CD4-positive, alpha-beta memory T cell (primary cell): ENCODE data around the gene SMC5. TPM values are rescaled to one million over a fixed set of nuclear protein-coding genes. Genes with fewer than 3 reads are reported as not detected.

Source experiments
- CTCF ChIA-PET: fragments of 350-600 bp; sonication (Branson Sonifier 250); formaldehyde crosslinking; loops from one replicate; lab custom pipeline; 2021; ENCODE audit warnings: inconsistent platforms; ENCODE audit not compliant: partially characterized antibody; lab: Charles Lee
- POLR2A ChIA-PET: fragments of 350-600 bp; sonication (Branson Sonifier 250); formaldehyde crosslinking; loops from one replicate; lab custom pipeline; 2021; ENCODE audit not compliant: partially characterized antibody; lab: Charles Lee
- DNase-seq, 5 donors: peaks; one replicate each; pipeline versions ENCODE4 v3.0.0 to v3.0.0-alpha.2; 2020 to 2022; ENCODE audit warnings: mixed read lengths in 1 of 5
- H3K27ac ChIP-seq: one replicate; pipeline ENCODE4 v1.7.0; 2013; ENCODE audit warnings: low read depth, low read length
- H3K27me3 ChIP-seq: 2 replicates; pipeline ENCODE4 v1.7.0; 2013; ENCODE audit warnings: mild to moderate bottlenecking, low read length, moderate library complexity; ENCODE audit not compliant: insufficient read depth
- H3K36me3 ChIP-seq: 2 replicates; pipeline ENCODE4 v1.7.0; 2013; ENCODE audit warnings: mild to moderate bottlenecking, low read length, moderate library complexity; ENCODE audit not compliant: insufficient read depth
- H3K4me1 ChIP-seq: 2 replicates; pipeline ENCODE4 v1.7.0; 2013; ENCODE audit warnings: mild to moderate bottlenecking, low read length, moderate library complexity; ENCODE audit not compliant: insufficient read depth
- H3K4me3 ChIP-seq, 2 donors: one replicate each; pipeline ENCODE4 v1.7.0; 2013; ENCODE audit warnings: low read length in 2 of 2, mild to moderate bottlenecking in 1 of 2
- H3K9me3 ChIP-seq, 2 donors: one replicate each; pipeline ENCODE4 v1.7.0; 2013; ENCODE audit warnings: low read length in 2 of 2, control low read depth in 1 of 2; ENCODE audit not compliant: control insufficient read depth in 1 of 2
- H3K27ac Mint-ChIP-seq, 7 donors: one replicate each; pipeline ENCODE4 v1.8.0; 2020 to 2021; ENCODE audit warnings: mixed read lengths in 7 of 7, mild to moderate bottlenecking in 6 of 7, inconsistent platforms in 3 of 7, moderate library complexity in 3 of 7
- H3K27me3 Mint-ChIP-seq, 2 donors: one replicate each; pipeline ENCODE4 v1.8.0; 2020 to 2021; ENCODE audit warnings: mixed read lengths in 2 of 2
- H3K36me3 Mint-ChIP-seq, 2 donors: one replicate each; pipeline ENCODE4 v1.8.0; 2020 to 2021; ENCODE audit warnings: mixed read lengths in 2 of 2, inconsistent platforms in 1 of 2, mild to moderate bottlenecking in 1 of 2
- H3K4me1 Mint-ChIP-seq, 4 donors: one replicate each; pipeline ENCODE4 v1.8.0; 2020 to 2021; ENCODE audit warnings: mixed read lengths in 4 of 4, mild to moderate bottlenecking in 1 of 4
- H3K4me3 Mint-ChIP-seq, 8 donors: one replicate each; pipeline ENCODE4 v1.8.0; 2020 to 2021; ENCODE audit warnings: mixed read lengths in 8 of 8, mild to moderate bottlenecking in 7 of 8, moderate library complexity in 6 of 8, inconsistent platforms in 3 of 8
- H3K9me3 Mint-ChIP-seq, 8 donors: one replicate each; pipeline ENCODE4 v1.8.0; 2020 to 2021; ENCODE audit warnings: mixed read lengths in 8 of 8, mild to moderate bottlenecking in 5 of 8, inconsistent platforms in 3 of 8, moderate library complexity in 1 of 8
- intact Hi-C: fragments of 100-400 bp; cut with micrococcal nuclease; formaldehyde crosslinking; loops from one replicate; pipeline ENCODE4 v1.15.1; 2023
- polyA plus RNA-seq, 2 donors: library from polyadenylated mRNA; unstranded; fragments of 300-500 nt; fragmentation: Illumina TruSeq; gene quantifications; one replicate each; pipeline ENCODE4 v1.2.3, GENCODE V29; 2021
- total RNA-seq, 2 experiments: library from RNA; stranded (reverse); gene quantifications; one replicate each; pipeline ENCODE4 v1.2.3, GENCODE V29; 2021

The SMC5 gene
- 10 to 100 TPM; 43.7 to 48.3 TPM for total RNA-seq
- polyA plus RNA-seq = 10 to 100 TPM; 11.8 to 24.9 TPM

DNA sequence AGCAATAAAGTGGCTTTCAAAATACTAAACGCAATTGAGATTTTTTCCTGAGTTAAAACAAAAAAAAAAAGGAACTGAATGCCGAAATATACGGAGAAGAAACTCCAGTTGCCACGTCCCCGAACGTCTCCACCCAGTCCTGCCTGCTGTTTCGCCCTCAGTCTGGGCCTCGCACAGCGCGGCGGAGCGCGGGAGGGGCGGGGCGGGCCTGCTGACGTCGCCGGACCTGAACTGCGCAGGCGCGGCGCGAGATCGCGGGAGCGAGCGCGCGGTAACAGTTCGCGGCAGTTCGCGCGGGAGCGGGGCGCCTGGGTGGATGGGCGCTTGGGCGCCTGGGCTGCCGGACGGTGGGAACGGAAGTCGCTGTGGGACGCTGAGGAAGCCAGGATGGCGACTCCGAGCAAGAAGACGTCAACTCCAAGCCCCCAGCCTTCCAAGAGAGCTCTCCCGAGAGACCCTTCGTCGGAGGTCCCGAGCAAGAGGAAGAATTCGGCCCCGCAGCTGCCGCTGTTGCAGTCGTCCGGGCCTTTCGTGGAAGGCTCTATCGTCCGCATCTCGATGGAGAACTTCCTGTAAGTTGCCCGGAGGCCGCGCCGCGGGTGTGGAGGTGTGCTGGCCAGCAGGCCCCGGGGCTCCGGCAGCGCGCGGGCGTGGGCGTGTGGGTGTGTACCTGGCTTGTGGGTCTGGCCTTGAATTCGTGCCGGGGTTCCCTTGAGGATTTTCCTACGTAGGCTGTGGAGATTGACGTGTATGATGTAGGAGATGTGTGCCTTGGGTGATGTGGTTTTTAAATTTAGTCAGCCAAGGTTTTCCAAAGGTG, at the start of gene SMC5:
Gene SMC5, plus strand, starts transcription at position 287 of the 820 bp plus-strand sequence. Its CDS starts 101 bp downstream, at position 388.
- peaks cover 55% of the 10 kb centered on the region for H3K4me1 ChIP-seq
- POLR2A ChIA-PET = interaction anchor here (1.0 to 2.4 kb wide), 6 partner anchors 21 to 500 kb away, joined by 3 to 21 read pairs (median 6); partner anchors contain the start of gene KLF9
- Mint-ChIP-seq H3K27me3 (no peaks in the 10 kb centered on the region), H3K4me1 (peaks cover 44 to 65% (median 51%) of the 10 kb centered on the region in 4 donors), H3K9me3 (no peaks in the 10 kb centered on the region), H3K4me3 (peak within 1 kb of the TSS; percentile 89 to 99 (median 96)), H3K27ac (peak within 1 kb of the TSS; percentile 91 to 99 (median 97)), H3K36me3 (peaks cover 4 to 24% of the 10 kb centered on the region in 2 donors)
- intact Hi-C loops = loop anchor here (1.0 to 5.0 kb wide), 3 partner anchors 155 to 1652 kb away; partner anchors contain the start of genes ABHD17B, C9orf85, FXN and KLF9
- no peaks in the 10 kb centered on the region for H3K27me3 ChIP-seq
- peak within 1 kb of the TSS; percentile 62 to 66 for H3K4me3 ChIP-seq
- peak; percentile 85 to 93 (median 92) for DNase-seq
- H3K27ac ChIP-seq = peak within 1 kb of the TSS; percentile 95
- CTCF ChIA-PET = no interaction called here
- no peaks in the 10 kb centered on the region for H3K9me3 ChIP-seq
- no peaks in the 10 kb centered on the region for H3K36me3 ChIP-seq

DNA sequence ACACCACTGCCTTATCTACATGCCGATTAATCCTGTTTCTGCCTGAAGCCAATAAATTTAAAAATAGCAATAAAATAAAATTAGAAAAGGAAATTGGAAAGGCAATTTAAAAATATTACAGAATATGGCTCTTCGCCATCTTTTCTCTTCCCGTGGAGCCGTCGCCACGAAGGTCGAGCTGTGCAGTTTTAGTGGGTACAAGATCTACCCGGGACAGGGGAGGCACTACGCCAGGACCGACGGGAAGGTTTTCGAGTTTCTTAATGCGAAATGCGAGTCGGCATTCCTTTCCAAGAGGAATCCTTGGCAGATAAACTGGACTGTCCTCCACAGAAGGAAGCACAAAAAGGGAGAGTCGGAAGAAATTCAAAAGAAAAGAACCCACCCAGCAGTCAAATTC, 41.7 kb upstream of the SMC5 start:
- H3K4me1 ChIP-seq = no peaks in the 10 kb centered on the region
- H3K36me3 ChIP-seq = no peaks in the 10 kb centered on the region
- Mint-ChIP-seq H3K27ac (no peak overlapping the region), H3K4me3 (no peak overlapping the region), H3K4me1 (no peaks in the 10 kb centered on the region), H3K27me3 (no peaks in the 10 kb centered on the region), H3K9me3 (peaks cover 0 to 21% (median 15%) of the 10 kb centered on the region in 8 donors), H3K36me3 (peaks cover 18 to 40% of the 10 kb centered on the region in 2 donors)
- H3K27ac ChIP-seq = no peak overlapping the region
- H3K9me3 ChIP-seq = no peaks in the 10 kb centered on the region
- ChIA-PET POLR2A (no interaction called here), CTCF (no interaction called here)
- H3K27me3 ChIP-seq = no peaks in the 10 kb centered on the region
- intact Hi-C loops = no loop called here
- H3K4me3 ChIP-seq = no peak overlapping the region
- no peak for DNase-seq

DNA sequence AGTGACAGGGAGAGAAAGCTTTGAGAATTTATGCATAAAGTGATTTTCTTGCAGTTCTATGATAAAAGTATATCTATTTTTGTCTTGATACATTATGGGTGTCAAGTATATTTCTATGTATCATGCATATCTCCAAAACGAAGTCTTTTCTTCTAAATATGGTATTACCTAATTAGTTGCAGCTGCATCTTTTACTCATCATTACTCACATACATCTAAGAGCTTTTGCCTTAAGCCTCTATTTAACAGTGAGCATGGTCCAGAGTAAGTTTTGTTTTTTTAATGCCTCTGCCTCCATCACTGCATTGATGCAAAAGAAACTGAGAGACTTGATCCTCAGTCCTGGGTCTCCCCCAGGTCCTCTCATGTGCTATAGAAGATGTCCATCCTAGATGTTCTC, 40.0 kb upstream of the SMC5 start:
- ChIA-PET CTCF (no interaction called here), POLR2A (no interaction called here)
- Histone ChIP-seq H3K4me1 (no peaks in the 10 kb centered on the region), H3K27ac (no peak overlapping the region), H3K9me3 (no peaks in the 10 kb centered on the region), H3K36me3 (no peaks in the 10 kb centered on the region), H3K27me3 (no peaks in the 10 kb centered on the region), H3K4me3 (no peak overlapping the region)
- Mint-ChIP-seq H3K9me3 (peaks cover 0 to 9% (median 5%) of the 10 kb centered on the region in 8 donors), H3K36me3 (peaks cover 14 to 30% of the 10 kb centered on the region in 2 donors), H3K27me3 (no peaks in the 10 kb centered on the region), H3K4me3 (no peak overlapping the region), H3K4me1 (no peaks in the 10 kb centered on the region), H3K27ac (no peak overlapping the region)
- intact Hi-C loops = no loop called here
- no peak for DNase-seq

DNA sequence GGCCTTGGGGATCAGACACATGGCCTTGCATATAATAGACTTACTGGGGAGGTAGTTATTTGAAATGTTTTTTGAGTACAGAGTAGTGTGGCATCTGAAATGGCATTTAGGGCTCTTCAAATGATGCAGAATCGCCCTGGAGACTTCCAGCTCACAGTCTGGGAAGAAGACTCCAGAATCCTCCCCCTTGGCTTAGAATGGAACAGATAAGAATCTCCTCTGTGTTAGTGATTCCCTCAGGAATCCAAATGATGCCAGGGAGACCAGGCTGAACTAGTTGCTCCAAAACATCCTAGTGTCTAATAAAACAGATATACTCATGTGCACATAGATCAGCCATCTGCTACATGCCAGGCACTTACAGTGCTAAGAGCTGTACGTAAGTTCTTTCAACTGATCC, 38.6 kb upstream of the SMC5 start:
- no peaks in the 10 kb centered on the region for H3K4me1 Mint-ChIP-seq
- Histone ChIP-seq H3K4me1 (no peaks in the 10 kb centered on the region), H3K27me3 (no peaks in the 10 kb centered on the region), H3K9me3 (no peaks in the 10 kb centered on the region), H3K4me3 (no peak overlapping the region), H3K27ac (no peak overlapping the region), H3K36me3 (no peaks in the 10 kb centered on the region)
- no peak overlapping the region for H3K27ac Mint-ChIP-seq
- H3K27me3 Mint-ChIP-seq = no peaks in the 10 kb centered on the region
- ChIA-PET POLR2A (no interaction called here), CTCF (no interaction called here)
- peaks cover under 1 to 16% of the 10 kb centered on the region in 2 donors for H3K36me3 Mint-ChIP-seq
- peaks cover 0 to 3% (median 0%) of the 10 kb centered on the region in 8 donors for H3K9me3 Mint-ChIP-seq
- intact Hi-C loops = no loop called here
- no peak for DNase-seq
- H3K4me3 Mint-ChIP-seq = no peak overlapping the region

DNA sequence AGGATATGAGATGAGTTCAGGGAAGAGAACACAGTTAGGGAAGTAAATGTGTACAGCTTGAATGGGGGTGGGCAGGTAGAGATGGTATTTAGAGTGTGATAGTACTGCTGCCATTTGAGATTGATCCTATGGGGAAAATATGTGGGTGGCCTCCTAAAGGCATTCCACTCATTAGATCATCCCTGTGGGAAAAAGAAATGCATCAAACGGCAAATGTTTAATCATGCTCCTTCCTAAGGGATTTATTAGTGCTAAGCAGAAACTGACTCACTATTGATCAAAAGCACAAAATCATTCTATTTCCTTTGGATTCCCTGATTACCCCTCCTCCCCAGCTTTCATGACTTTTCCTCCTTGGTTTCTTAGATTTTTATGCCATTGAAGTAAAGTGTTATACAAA, 36.4 kb upstream of the SMC5 start:
- Histone ChIP-seq H3K4me1 (no peaks in the 10 kb centered on the region), H3K4me3 (no peak overlapping the region), H3K36me3 (no peaks in the 10 kb centered on the region), H3K27me3 (no peaks in the 10 kb centered on the region), H3K9me3 (no peaks in the 10 kb centered on the region), H3K27ac (no peak overlapping the region)
- POLR2A ChIA-PET = no interaction called here
- no peak overlapping the region for H3K27ac Mint-ChIP-seq
- no peak overlapping the region for H3K4me3 Mint-ChIP-seq
- DNase-seq = no peak
- no peaks in the 10 kb centered on the region for H3K36me3 Mint-ChIP-seq
- no peaks in the 10 kb centered on the region for H3K27me3 Mint-ChIP-seq
- intact Hi-C loops = no loop called here
- H3K4me1 Mint-ChIP-seq = no peaks in the 10 kb centered on the region
- H3K9me3 Mint-ChIP-seq = no peaks in the 10 kb centered on the region
- CTCF ChIA-PET = no interaction called here

DNA sequence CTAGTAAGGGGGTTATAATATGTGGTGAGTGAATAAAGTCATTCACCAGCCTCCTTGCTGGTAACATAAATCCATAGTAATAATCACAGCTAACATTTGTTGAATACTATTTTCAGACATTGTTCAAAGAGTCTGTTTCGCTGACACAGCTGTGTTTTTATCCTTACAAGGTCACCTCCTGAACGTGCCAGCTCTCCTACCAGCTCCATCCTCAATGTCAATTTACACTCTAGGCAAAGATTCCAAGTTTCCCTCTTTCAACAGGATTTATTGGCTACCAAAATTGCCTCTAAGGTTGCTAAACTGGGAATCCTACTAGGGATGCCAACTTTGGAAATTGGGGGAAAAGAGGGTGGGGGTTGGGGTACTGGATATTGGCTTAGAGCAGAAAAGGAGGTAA, 30.7 kb upstream of the SMC5 start:
- POLR2A ChIA-PET = no interaction called here
- Histone ChIP-seq H3K36me3 (no peaks in the 10 kb centered on the region), H3K27me3 (no peaks in the 10 kb centered on the region), H3K9me3 (no peaks in the 10 kb centered on the region), H3K4me1 (no peaks in the 10 kb centered on the region), H3K4me3 (no peak overlapping the region), H3K27ac (no peak overlapping the region)
- Mint-ChIP-seq H3K4me1 (no peaks in the 10 kb centered on the region), H3K36me3 (no peaks in the 10 kb centered on the region), H3K9me3 (peaks cover 0 to 1% (median 0%) of the 10 kb centered on the region in 8 donors), H3K27me3 (peaks cover 0 to 3% of the 10 kb centered on the region in 2 donors), H3K27ac (no peak overlapping the region), H3K4me3 (no peak overlapping the region)
- intact Hi-C loops = no loop called here
- DNase-seq = no peak
- CTCF ChIA-PET = no interaction called here

DNA sequence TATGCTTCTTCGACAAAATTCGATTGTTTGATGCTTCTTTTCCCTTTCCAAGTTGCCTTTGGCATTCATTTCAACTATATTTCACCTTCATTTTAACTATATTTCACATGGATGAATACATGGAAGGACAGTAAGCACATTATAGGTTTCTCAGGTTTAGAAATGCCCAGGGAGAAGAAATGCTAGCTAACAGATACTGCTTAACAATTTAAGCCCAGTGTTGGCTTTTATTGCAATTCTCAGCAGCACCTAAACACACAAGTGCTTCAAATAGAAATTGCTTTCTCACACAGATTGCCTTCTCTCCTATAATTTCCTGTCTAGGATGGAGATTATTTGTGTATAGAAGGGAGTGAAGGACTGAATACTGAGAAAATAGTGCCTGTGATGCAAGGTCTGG, 30.2 kb upstream of the SMC5 start:
- no peak for DNase-seq
- no peak overlapping the region for H3K4me3 Mint-ChIP-seq
- CTCF ChIA-PET = no interaction called here

More for the DNA sequence above, 30.2 kb upstream of the SMC5 start:
- Mint-ChIP-seq H3K27me3 (peaks cover 0 to 3% of the 10 kb centered on the region in 2 donors), H3K27ac (no peak overlapping the region), H3K36me3 (no peaks in the 10 kb centered on the region), H3K4me1 (no peaks in the 10 kb centered on the region), H3K9me3 (peaks cover 0 to 1% (median 0%) of the 10 kb centered on the region in 8 donors)
- Histone ChIP-seq H3K4me3 (no peak overlapping the region), H3K9me3 (no peaks in the 10 kb centered on the region), H3K27me3 (no peaks in the 10 kb centered on the region), H3K4me1 (no peaks in the 10 kb centered on the region), H3K36me3 (no peaks in the 10 kb centered on the region), H3K27ac (no peak overlapping the region)
- POLR2A ChIA-PET = no interaction called here
- intact Hi-C loops = no loop called here
